GM13976 (cell line): ENCODE measurements around the gene B3GAT3.

Experiments used
- DNase-seq: peaks from one replicate; pipeline ENCODE4 v3.0.0; 2012; ENCODE audit warnings: low spot score
- CTCF ChIP-seq: IDR thresholded peaks from 2 replicates; pipeline ENCODE4 v1.5.1; 2012; ENCODE audit warnings: borderline replicate concordance, mild to moderate bottlenecking; ENCODE audit not compliant: insufficient read depth; ENCODE audit errors: extremely low read depth, missing control alignments, control extremely low read depth
- in situ Hi-C: fragments of 300-500 bp; cut with MboI; formaldehyde crosslinking; loops from one replicate; pipeline ENCODE4 v1.12.0; 2022; ENCODE audit warnings: low sequenced_read_pairs, mixed read lengths, inconsistent platforms; ENCODE audit not compliant: unreplicated experiment

The B3GAT3 gene

GRCh38 chr11:62603072-62603408 is 18.7 kb downstream of the B3GAT3 start:
- DNase-seq: no peak
- TF ChIP-seq CTCF: no peak
- in situ Hi-C loops: no loop called here

GRCh38 chr11:62602141-62603071 is 19.4 kb downstream of the B3GAT3 start:
- peak; percentile 60 for DNase-seq
- in situ Hi-C loops: no loop called here
- no peak for TF ChIP-seq CTCF

GRCh38 chr11:62601372-62602140 is 20.2 kb downstream of the B3GAT3 start, which contains the start of gene MTA2:
Gene MTA2, minus strand, starts transcription at chr11:62601865. Its CDS starts 415 bp downstream, at chr11:62601450.
- DNase-seq: peak; percentile 98
- in situ Hi-C loops: no loop called here

GRCh38 chr11:62601122-62601371 is 20.7 kb downstream of the B3GAT3 start:
- no peak for DNase-seq
- in situ Hi-C loops: no loop called here
- no peak for TF ChIP-seq CTCF

More at GRCh38 chr11:62601372-62602140, 20.2 kb downstream of the B3GAT3 start, which contains the start of gene MTA2:
- no peak for TF ChIP-seq CTCF

- no peak for DNase-seq
- no peak for TF ChIP-seq CTCF
- in situ Hi-C loops: no loop called here
These were observed 21.2 kb downstream of the B3GAT3 start for GRCh38 chr11:62600367-62601121.

GRCh38 chr11:62599901-62600300 is 21.9 kb downstream of the B3GAT3 start:
- in situ Hi-C loops: no loop called here
- no peak for DNase-seq
- no peak for TF ChIP-seq CTCF
